DMS79 (cell line): ENCODE results near the gene TRIM24.
"Not testable (repeated sequence)": the region's sequence is repeated elsewhere in the genome, so short reads cannot be mapped to it uniquely, and the experiment has no call there.

Experiments used
- DNase-seq: peaks from one replicate; lab custom pipeline; 2025; lab: John Stamatoyannopoulos, UW

Gene TRIM24

GRCh38 chr7:138460176-138460648, at the start of gene TRIM24:
TRIM24 (plus strand) TSS chr7:138460259; CDS start chr7:138460549, 290 bp downstream.
- no peak for DNase-seq

GRCh38 chr7:138412077-138412476, 48.0 kb upstream of the TRIM24 start:
- DNase-seq = not testable (repeated sequence)

GRCh38 chr7:138412921-138413320, 47.1 kb upstream of the TRIM24 start:
- DNase-seq = not testable (repeated sequence)

- no peak for DNase-seq
Measured at GRCh38 chr7:138417078-138417700, 42.9 kb upstream of the TRIM24 start.

- DNase-seq = no peak
Measured at GRCh38 chr7:138417764-138418163, 42.3 kb upstream of the TRIM24 start.

GRCh38 chr7:138418403-138418802, 41.7 kb upstream of the TRIM24 start:
- DNase-seq = not testable (repeated sequence)

- DNase-seq = no peak
Measured at GRCh38 chr7:138425026-138425425, 35.0 kb upstream of the TRIM24 start.

- DNase-seq = no peak
Measured at GRCh38 chr7:138429577-138430250, 30.3 kb upstream of the TRIM24 start.

- no peak for DNase-seq
Measured at GRCh38 chr7:138431517-138431916, 28.5 kb upstream of the TRIM24 start.

- no peak for DNase-seq
Measured at GRCh38 chr7:138433583-138434443, 26.2 kb upstream of the TRIM24 start.

GRCh38 chr7:138434597-138435019, 25.5 kb upstream of the TRIM24 start:
- DNase-seq = no peak

GRCh38 chr7:138435231-138435919, 24.7 kb upstream of the TRIM24 start:
- DNase-seq = no peak

GRCh38 chr7:138436388-138436787, 23.7 kb upstream of the TRIM24 start:
- no peak for DNase-seq

GRCh38 chr7:138440460-138440859, 19.6 kb upstream of the TRIM24 start:
- no peak for DNase-seq

GRCh38 chr7:138442822-138443221, 17.2 kb upstream of the TRIM24 start:
- DNase-seq = no peak

- no peak for DNase-seq
Measured at GRCh38 chr7:138449580-138449979, 10.5 kb upstream of the TRIM24 start.

- DNase-seq = no peak
Measured at GRCh38 chr7:138455609-138456008, 4.5 kb upstream of the TRIM24 start.

GRCh38 chr7:138456220-138456619, 3.8 kb upstream of the TRIM24 start:
- no peak for DNase-seq

GRCh38 chr7:138458576-138459412, 1.3 kb upstream of the TRIM24 start:
- DNase-seq = no peak

- DNase-seq = peak; percentile 96
Measured at GRCh38 chr7:138459413-138460175, 465 bp upstream of the TRIM24 start.
